ENCODE data around the gene TIGD6. TPM values are rescaled to one million over a fixed set of nuclear protein-coding genes. Genes with fewer than 3 reads are reported as not detected.

Gene TIGD6
- total and polyA plus RNA-seq, 2 donors (not counting 3 experiments of a cell fraction or from before 2014, with no cell fraction given), result 3.6 to 5.4 TPM

DNA sequence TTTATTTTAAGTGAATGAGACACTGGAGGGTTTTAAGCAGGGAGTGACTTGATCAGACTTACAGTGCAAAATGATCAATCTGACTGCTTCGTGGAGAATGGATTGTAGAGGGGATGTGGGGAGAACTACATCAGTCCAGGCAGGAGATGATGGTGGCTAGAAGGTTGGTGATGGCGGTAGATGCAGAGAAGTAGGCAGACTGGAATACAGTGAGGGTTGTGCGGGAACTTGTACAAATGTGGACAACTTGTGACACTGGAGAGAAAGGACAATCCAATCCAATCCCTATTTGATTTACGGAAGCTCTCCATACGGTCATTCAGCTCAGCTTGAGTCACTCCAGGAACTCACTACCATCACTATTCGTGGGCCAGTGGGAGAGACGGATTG, 593 bp downstream of the TIGD6 start:
- CTCF ChIA-PET, result interaction anchor here (0.7 to 2.4 kb wide), 5 partner anchors 9 to 166 kb away, joined by 3 to 13 read pairs (median 8); partner anchors contain the start of gene SLC26A2
- FAIRE-seq (peak; percentile 59), DNase-seq (ENCODE audit: low read depth, low spot score) (no peak)
- no peaks in the 10 kb centered on the region for H3K9me1 ChIP-seq (replicated peaks; ENCODE audit: control insufficient read depth, extremely low read depth, insufficient read depth, low read length)
- peaks cover 2% of the 10 kb centered on the region for H4K20me1 ChIP-seq (replicated peaks; ENCODE audit: control insufficient read depth, extremely low read depth, insufficient read depth, low read length)
- H3K79me2 ChIP-seq (ENCODE audit: control insufficient read depth, insufficient read depth, low read length), result peaks cover 40% of the 10 kb centered on the region
- H3K4me1 ChIP-seq (ENCODE audit: control insufficient read depth, extremely low read depth, insufficient read depth, low read length), result peaks cover 23% of the 10 kb centered on the region
- H3K4me2 ChIP-seq (ENCODE audit: insufficient read depth, low read length), result peak overlapping the region; percentile 37
- TSS peak; percentile 73 for BruUV-seq (replicated peaks)
- no peaks in the 10 kb centered on the region for H3K27me3 ChIP-seq (ENCODE audit: control insufficient read depth in 2 of 2, insufficient read depth in 2 of 2, low read length in 2 of 2)
- intact Hi-C loops (cut with micrococcal nuclease), result loop anchor here (2.0 to 10.0 kb wide), 4 partner anchors 132 to 335 kb away; no protein-coding TSS in a partner anchor
- dilution Hi-C loops (cut with MboI; ENCODE audit: extremely low pct_ligation_motif_present, low sequenced_read_pairs), result no loop called here
- H3K9ac ChIP-seq (replicated peaks; ENCODE audit: extremely low read depth, insufficient read depth, low read length), result peak overlapping the region; percentile 85
- no peaks in the 10 kb centered on the region for H3K9me3 ChIP-seq (replicated peaks; ENCODE audit: control insufficient read depth, insufficient read depth, low read length)
- H3K27ac ChIP-seq (ENCODE audit: insufficient read depth, low read depth, low read length), result peak overlapping the region; percentile 72
- peaks cover 3 to 4% of the 10 kb centered on the region in 2 experiments for H3K36me3 ChIP-seq (ENCODE audit: control insufficient read depth in 2 of 2, extremely low read depth in 1 of 2, insufficient read depth in 2 of 2, low read length in 2 of 2)
- POLR2A ChIA-PET, result interaction anchor here (1.1 kb wide), 1 partner anchor 22 kb away, joined by 14 read pairs; no protein-coding TSS in a partner anchor
- H3K4me3 ChIP-seq (replicated peaks in 1 of 3; ENCODE audit: insufficient read depth in 1 of 3, low read depth in 1 of 3, low read length in 3 of 3), result peak overlapping the region; percentile 42 to 97 (median 86)
- TF ChIP-seq POLR2AphosphoS5 (IDR thresholded peaks at IDR 0.05; ENCODE audit: insufficient read depth, low read depth, low read length), result no peak
- TF ChIP-seq JUN (IDR thresholded peaks at IDR 0.05; ENCODE audit: borderline replicate concordance, insufficient read depth, insufficient read length, low read depth), result no peak
- TF ChIP-seq, protein P1, sequence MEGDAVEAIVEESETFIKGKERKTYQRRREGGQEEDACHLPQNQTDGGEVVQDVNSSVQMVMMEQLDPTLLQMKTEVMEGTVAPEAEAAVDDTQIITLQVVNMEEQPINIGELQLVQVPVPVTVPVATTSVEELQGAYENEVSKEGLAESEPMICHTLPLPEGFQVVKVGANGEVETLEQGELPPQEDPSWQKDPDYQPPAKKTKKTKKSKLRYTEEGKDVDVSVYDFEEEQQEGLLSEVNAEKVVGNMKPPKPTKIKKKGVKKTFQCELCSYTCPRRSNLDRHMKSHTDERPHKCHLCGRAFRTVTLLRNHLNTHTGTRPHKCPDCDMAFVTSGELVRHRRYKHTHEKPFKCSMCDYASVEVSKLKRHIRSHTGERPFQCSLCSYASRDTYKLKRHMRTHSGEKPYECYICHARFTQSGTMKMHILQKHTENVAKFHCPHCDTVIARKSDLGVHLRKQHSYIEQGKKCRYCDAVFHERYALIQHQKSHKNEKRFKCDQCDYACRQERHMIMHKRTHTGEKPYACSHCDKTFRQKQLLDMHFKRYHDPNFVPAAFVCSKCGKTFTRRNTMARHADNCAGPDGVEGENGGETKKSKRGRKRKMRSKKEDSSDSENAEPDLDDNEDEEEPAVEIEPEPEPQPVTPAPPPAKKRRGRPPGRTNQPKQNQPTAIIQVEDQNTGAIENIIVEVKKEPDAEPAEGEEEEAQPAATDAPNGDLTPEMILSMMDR (IDR thresholded peaks at IDR 0.05; ENCODE audit: extremely low read depth in 1 of 2, insufficient read depth in 1 of 2, low read depth in 1 of 2, low read length in 2 of 2), result no peak
- TF ChIP-seq GATA2 (IDR thresholded peaks at IDR 0.05; ENCODE audit: insufficient read depth, insufficient read length, low read depth, low read length), result no peak
- no peak for TF ChIP-seq POLR2A (IDR thresholded peaks at IDR 0.05; ENCODE audit: low read depth, low read length)
- no peak for TF ChIP-seq MYC (IDR thresholded peaks at IDR 0.05; ENCODE audit: low read depth, low read length)
- TF ChIP-seq FOS (IDR thresholded peaks at IDR 0.05; ENCODE audit: borderline replicate concordance, insufficient read depth, low read length), result no peak
- H2AFZ ChIP-seq (ENCODE audit: low read depth, low read length), result peak overlapping the region; percentile 60
